Urothelium cell line (cell line): ENCODE measurements around the gene TOMM6.
"Not testable (repeated sequence)": the region's sequence is repeated elsewhere in the genome, so short reads cannot be mapped to it uniquely, and the experiment has no call there.

Source experiments
- DNase-seq: peaks from one replicate; pipeline ENCODE4 v3.0.0; 2011; ENCODE audit warnings: low spot score, mixed read lengths
- FAIRE-seq: peaks from 2 replicates; lab custom pipeline; 2011; peaks lifted over from hg19 to GRCh38; lab: Jason Lieb, UNC

The TOMM6 gene

DNA sequence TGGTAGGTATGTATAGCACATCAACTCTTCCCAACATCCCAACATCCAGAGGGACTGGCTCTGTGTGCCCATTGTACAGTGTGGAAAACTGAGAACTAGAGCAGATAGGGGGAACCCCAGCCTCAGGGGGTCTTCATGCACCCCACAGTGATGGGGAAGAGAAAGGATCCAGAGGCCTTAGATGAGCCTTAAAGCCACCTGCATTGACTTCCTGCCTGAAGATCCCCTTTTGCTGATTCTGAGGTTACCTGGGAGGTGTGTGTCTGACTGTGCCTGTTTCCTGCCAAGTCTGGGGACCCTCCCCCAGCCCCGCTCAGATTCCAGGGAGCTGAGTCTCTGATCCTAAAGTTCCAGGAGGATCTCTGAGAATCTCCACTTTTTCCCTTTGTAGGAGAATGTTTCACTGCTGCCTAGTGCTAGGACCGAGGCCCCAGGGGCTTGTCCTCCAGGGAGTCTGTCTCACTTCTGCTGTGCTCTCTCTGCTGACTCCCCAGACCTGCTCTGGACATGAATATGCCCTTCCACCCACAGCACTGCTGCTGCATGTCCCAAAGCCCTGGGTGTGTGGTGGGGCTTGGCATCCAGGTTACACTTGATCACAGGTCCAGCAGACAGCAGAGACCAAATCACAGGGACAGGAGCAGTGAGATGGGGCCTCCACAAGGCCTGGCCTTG is 27.5 kb upstream of the TOMM6 start:
- no peak for FAIRE-seq
- no peak for DNase-seq

- FAIRE-seq (no peak), DNase-seq (no peak)
Measured at GRCh38 chr6:41763470-41763869, 24.0 kb upstream of the TOMM6 start.

GRCh38 chr6:41766043-41766664 is 21.3 kb upstream of the TOMM6 start:
- DNase-seq, FAIRE-seq: not testable (repeated sequence)

DNA sequence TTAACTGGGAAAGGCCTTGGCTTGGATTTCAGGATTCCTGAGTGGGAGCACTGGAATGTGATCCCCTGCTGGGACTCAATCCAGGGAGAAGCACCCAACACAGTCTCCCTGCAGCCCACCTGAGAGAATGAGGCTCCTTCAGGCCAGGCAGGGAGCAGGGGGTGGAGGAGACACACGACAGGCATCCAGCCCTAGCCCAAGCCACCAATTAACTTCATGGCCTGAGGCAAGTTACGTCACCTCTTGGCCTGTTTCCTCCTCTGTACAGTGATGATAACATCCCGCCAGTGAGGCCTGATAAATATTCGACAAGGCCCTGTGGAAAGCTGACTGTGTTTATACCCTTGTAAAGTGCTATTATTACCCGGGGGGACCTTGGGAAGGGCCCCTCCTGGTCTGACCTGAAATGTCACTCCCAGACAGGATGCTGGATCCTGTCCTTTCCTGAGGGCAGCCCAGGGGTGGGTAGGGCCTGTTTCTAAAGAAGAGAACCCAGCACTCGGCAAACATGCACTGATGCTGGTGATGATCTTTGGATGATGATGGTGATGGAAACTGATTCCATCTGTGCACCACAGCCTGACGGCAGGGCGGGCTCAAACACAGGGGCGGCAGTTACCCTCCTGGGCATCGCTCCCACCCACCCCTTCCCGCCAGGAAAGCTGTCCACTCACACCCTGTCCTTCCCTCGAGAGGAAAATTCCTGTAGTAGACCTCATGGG is 20.2 kb upstream of the TOMM6 start:
- DNase-seq = no peak
- FAIRE-seq = no peak

DNA sequence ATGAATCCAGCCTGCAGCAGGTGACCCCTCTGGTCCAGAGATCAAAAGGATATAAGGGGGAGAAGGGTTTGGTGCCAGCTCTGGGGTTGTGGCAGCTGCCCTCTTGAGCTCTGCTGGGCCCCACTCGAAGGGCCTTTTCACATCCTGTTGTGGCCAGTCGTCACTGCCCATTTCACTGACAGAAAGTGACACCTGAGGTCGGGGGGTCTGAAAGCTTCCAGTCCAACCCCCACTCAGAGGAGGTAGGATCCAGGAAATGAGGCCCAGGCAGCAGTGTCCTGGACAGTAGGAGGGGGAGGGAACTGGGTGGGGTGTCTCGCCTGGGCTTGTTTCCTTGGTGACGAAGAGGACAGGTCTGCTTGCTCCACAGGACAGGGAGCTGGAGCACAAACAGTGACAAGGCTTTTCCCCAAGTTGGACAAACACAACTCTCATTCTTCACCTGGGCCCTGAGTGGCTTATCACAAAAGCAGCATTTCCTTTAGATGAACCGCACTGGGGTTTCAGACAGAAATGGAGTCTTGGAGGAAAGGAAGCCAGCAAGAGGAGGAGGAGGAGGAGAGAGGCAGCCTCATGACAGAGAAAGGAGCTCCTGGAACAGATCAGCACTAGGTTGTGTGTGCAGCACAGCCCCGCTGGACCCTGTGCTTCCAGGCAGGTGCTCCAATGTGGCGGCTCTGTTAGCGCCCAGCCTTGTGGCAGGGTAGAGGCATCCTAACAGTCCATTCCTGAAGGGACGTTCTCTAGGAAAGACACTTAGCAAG is 18.8 kb upstream of the TOMM6 start:
- DNase-seq (no peak), FAIRE-seq (no peak)

- DNase-seq (no peak), FAIRE-seq (no peak)
Measured at GRCh38 chr6:41769376-41769775, 18.1 kb upstream of the TOMM6 start.

- DNase-seq = no peak
- FAIRE-seq = no peak
Measured at GRCh38 chr6:41770381-41771057, 17.0 kb upstream of the TOMM6 start.

DNA sequence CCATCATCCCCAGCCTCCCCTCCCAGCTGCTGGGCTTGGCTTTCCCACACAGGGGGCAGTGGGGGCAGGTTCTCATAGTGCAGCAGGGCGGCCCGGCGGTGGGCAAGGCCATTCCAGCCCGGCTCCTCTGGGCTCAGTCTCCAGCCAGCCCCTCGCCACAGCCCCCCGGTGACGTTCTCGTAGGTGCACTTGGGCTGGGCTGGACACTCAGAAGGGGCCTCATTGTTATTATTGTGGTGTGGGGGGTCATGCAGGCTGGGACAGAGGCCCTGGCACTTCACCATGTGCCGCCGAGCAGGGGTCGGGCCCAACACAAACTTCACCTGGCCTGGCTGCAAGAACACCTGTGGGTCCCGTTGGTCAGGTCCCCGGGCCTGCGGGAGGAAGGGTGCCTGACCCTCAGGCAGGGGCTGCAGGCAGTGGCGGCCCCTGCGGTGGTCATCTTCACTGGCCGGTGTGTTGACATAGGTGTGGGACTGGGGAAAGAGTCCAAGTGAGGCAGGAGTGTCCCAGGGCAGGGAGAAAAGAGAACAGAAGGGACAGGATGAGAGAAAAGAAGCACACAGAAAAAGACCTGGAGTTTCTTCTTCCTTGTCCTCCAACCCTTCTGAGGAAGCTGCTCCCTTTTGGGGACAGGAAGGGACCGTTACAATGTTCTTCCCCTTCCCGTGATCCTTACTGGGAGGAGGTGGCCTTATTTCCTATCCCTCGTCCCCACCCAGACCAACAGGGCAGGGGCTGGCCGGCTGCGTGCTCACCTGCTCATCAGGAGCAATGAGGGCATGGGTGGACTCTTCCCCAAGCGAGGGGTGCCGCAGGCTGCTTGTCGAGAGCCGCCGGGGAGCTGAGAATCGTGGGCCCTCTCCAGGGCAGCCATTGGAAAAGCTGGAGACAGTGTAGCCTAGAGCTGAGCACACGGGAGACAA is 16.2 kb upstream of the TOMM6 start:
- no peak for DNase-seq
- no peak for FAIRE-seq

GRCh38 chr6:41774841-41775240 is 12.7 kb upstream of the TOMM6 start:
- DNase-seq = no peak
- no peak for FAIRE-seq

DNA sequence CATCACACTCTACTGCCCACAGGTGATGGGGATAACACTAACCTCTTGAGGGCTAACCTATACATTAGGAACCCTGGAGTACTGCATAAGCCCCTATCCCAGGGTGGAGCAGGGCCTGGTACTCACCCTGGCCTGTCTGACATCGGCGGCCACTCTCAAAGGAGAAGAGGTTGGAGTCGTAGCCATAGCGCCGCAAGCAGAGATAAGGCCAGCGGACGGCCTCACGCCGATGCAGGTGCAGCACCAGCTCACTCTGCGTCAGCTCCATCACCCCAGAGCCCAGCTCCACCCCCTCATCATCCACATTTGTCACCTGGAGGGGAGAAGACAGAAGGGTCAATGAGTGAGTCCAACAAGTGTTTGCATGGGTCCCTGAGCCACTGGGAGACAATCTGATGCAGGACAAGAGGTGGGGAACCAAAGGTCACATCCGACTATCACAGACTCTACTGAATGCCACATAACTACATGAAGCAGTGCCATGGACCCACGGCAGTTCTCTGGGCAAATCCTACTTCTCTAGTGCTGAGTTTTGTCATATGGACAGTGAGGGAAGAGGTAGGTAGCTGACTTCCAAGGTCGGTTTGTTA is 12.1 kb upstream of the TOMM6 start:
- no peak for DNase-seq
- no peak for FAIRE-seq

GRCh38 chr6:41777551-41778285 is 9.8 kb upstream of the TOMM6 start:
- FAIRE-seq = no peak
- no peak for DNase-seq

DNA sequence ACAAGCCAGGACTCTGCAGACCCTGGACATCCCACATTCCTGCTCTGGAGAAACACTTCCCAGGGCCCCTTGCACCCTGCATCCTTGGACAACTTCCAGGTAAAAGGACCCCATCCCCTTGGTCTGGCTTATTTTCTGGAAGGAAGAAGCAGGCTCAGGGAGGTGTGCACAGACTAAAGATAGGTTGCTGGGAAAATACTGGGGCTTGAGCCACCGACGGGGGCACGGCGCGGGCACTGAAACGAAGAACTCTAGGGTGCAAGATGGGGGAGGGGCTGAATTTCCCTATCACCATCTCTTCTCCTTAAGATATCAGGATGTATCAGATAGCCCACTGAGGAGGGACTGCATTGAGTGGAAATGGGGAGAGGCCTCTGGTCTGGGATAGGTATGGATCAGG is 8.6 kb upstream of the TOMM6 start:
- FAIRE-seq (no peak), DNase-seq (no peak)

DNA sequence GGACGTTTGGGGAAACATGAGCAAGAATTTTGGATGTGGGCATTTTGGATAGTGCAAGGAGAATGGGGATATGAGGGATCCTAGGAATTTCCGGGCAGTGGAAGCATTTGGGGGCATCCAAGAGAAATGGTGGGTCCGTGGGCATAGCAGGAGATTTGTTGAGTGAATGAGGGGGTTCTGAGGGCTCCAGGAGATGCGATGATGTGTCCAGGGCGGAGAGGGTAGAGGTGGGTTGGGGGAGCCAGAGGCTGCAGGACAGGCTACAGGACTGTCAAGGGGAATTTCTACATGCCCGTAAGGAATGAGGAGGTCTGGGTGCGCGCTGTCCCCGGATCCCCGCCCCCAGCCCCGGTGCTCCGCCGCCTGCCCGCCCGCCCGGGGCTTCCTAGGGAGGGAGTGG is 8.2 kb upstream of the TOMM6 start:
- no peak for DNase-seq
- FAIRE-seq = no peak

GRCh38 chr6:41779788-41780550 is 7.5 kb upstream of the TOMM6 start, which contains the start of gene FRS3:
Gene FRS3, minus strand, starts transcription at chr6:41779900. Its CDS starts 2,913 bp downstream, at chr6:41776987.
- DNase-seq (peak; percentile 98), FAIRE-seq (peak; percentile 96)

- peak; percentile 58 for DNase-seq
Measured at GRCh38 chr6:41780551-41781365, 6.7 kb upstream of the TOMM6 start, which contains the start of gene PRICKLE4. Gene PRICKLE4, plus strand, starts transcription at chr6:41780782. Its CDS starts 2,692 bp downstream, at chr6:41783474.

DNA sequence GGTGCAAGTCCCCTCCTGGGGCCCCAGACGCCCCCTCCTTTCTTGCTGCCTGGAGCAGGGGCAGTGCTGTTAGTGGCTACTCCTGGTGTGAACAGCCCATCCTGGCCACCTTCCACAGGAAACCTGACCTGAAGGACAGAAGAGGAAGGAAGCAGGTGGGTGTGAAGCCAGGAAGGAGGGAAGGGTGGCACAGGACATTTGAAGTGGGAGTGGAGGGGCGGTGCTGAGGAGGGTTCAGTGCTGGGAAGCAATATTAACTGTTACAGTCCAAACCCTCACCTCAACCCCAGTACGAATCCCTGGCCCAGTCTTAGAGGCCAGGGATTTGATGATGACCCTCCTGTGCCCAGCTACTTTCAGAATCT is 6.1 kb upstream of the TOMM6 start:
- DNase-seq = no peak
- FAIRE-seq = no peak

More at GRCh38 chr6:41780551-41781365, 6.7 kb upstream of the TOMM6 start, which contains the start of gene PRICKLE4:
- no peak for FAIRE-seq
